OCI-LY7 (cell line): ENCODE measurements around the gene SLC25A23. TPM values are rescaled to one million over a fixed set of nuclear protein-coding genes. Genes with fewer than 3 reads are reported as not detected.

ENCODE experiments used
- BruUV-seq: library from RNA; stranded (reverse); fragments of 400-500 nt; replicated peaks from 2 replicates; lab custom pipeline; 2021; lab: Mats Ljungman, UMichigan
- CTCF ChIA-PET: fragments of 300-600 bp; sonication (Branson Sonifier 250); formaldehyde crosslinking; loops from one replicate; lab custom pipeline; 2022; ENCODE audit warnings: antibody characterized with exemption; ENCODE audit not compliant: unreplicated experiment; lab: Charles Lee
- POLR2A ChIA-PET: fragments of 300-600 bp; sonication (Branson Sonifier 250); formaldehyde crosslinking; loops from one replicate; lab custom pipeline; 2022; ENCODE audit warnings: antibody characterized with exemption; lab: Charles Lee
- DNase-seq: peaks from one replicate; pipeline ENCODE4 v3.0.0-alpha.2; 2015; ENCODE audit warnings: low spot score
- H2AFZ ChIP-seq: fragments of 200-600 bp; sonication (generic), shearing (Covaris generic); 2 replicates; pipeline ENCODE4 v1.6.1; 2014; ENCODE audit warnings: mild to moderate bottlenecking, antibody characterized with exemption, low read length, moderate library complexity
- H3K27ac ChIP-seq: fragments of 200-600 bp; sonication (generic); 2 replicates; pipeline ENCODE4 v1.5.1; 2014; ENCODE audit warnings: mixed run types, low read depth, mild to moderate bottlenecking, moderate library complexity, low read length, inconsistent platforms; ENCODE audit not compliant: poor library complexity, severe bottlenecking
- H3K36me3 ChIP-seq: fragments of 200-600 bp; sonication (generic); 2 replicates; pipeline ENCODE4 v1.6.1; 2014; ENCODE audit warnings: mild to moderate bottlenecking, antibody characterized with exemption, low read length, moderate library complexity, mixed read lengths; ENCODE audit not compliant: insufficient read depth
- H3K4me1 ChIP-seq: fragments of 200-600 bp; sonication (generic); 2 replicates; pipeline ENCODE4 v1.5.1; 2014; ENCODE audit warnings: mild to moderate bottlenecking, low read length; ENCODE audit not compliant: insufficient read depth, poor library complexity, severe bottlenecking
- H3K4me2 ChIP-seq: fragments of 200-600 bp; sonication (generic); 2 replicates; pipeline ENCODE4 v1.6.1; 2014; ENCODE audit warnings: mild to moderate bottlenecking, low read length
- H3K4me3 ChIP-seq: fragments of 200-600 bp; sonication (generic); 2 replicates; pipeline ENCODE4 v1.5.1; 2014; ENCODE audit warnings: mild to moderate bottlenecking, low read depth, low read length; ENCODE audit not compliant: poor library complexity, severe bottlenecking
- H3K79me2 ChIP-seq: fragments of 200-600 bp; sonication (generic); 2 replicates; pipeline ENCODE4 v1.6.1; 2016; ENCODE audit warnings: low read depth, mild to moderate bottlenecking, low read length, moderate library complexity, mixed read lengths; ENCODE audit not compliant: insufficient read depth
- H3K9me2 ChIP-seq: fragments of 200-600 bp; sonication (generic); 2 replicates; pipeline ENCODE4 v1.6.1; 2016; ENCODE audit warnings: mild to moderate bottlenecking, low read length, mixed read lengths; ENCODE audit not compliant: insufficient read depth
- H3K9me3 ChIP-seq: fragments of 200-600 bp; sonication (generic); 2 replicates; pipeline ENCODE4 v1.6.1; 2014; ENCODE audit warnings: mild to moderate bottlenecking, mixed run types, low read length, mixed read lengths
- H4K20me1 ChIP-seq: fragments of 200-600 bp; sonication (generic); 2 replicates; pipeline ENCODE4 v1.6.1; 2014; ENCODE audit warnings: mild to moderate bottlenecking, antibody characterized with exemption, low read length, moderate library complexity, mixed read lengths; ENCODE audit not compliant: insufficient read depth
- CTCF ChIP-seq: fragments of 200-600 bp; sonication (generic); conservative IDR thresholded peaks from 2 replicates; pipeline ENCODE4 v1.5.1; 2014; ENCODE audit warnings: mild to moderate bottlenecking, antibody characterized with exemption, low read length, moderate library complexity, mixed read lengths
- EZH2phosphoT487 ChIP-seq: fragments of 200-600 bp; sonication (generic); IDR thresholded peaks from 2 replicates; pipeline ENCODE4 v1.6.1; 2018; ENCODE audit warnings: low read depth, borderline replicate concordance, mild to moderate bottlenecking, mixed run types, antibody characterized with exemption, low read length, moderate library complexity, mixed read lengths
- intact Hi-C: fragments of 100-400 bp; cut with micrococcal nuclease; formaldehyde crosslinking; loops from one replicate; pipeline ENCODE4 v1.10.0; 2022; ENCODE audit not compliant: unreplicated experiment
- total RNA-seq, 2 experiments: library from RNA; depleted of rRNA in 1 of 2; stranded (reverse); fragments of >200 nt in 1 of 2; shearing (Covaris generic) in 1 of 2; gene quantifications; 2 replicates each; pipeline ENCODE4 v1.2.3, GENCODE V29; 2014 to 2022

SLC25A23 gene
- total RNA-seq, 2 experiments from 2014 or later, result 50.9 to 65.7 TPM

GRCh38 chr19:6433165-6433564 is 26.4 kb downstream of the SLC25A23 start:
- Histone ChIP-seq H3K4me3 (no peak overlapping the region), H2AFZ (no peak overlapping the region), H3K27ac (no peak overlapping the region), H3K9me3 (no peaks in the 10 kb centered on the region), H3K4me1 (no peaks in the 10 kb centered on the region), H4K20me1 (no peaks in the 10 kb centered on the region), H3K79me2 (no peaks in the 10 kb centered on the region), H3K4me2 (no peak overlapping the region), H3K36me3 (no peaks in the 10 kb centered on the region), H3K9me2 (no peaks in the 10 kb centered on the region)
- intact Hi-C loops, result no loop called here
- no TSS peak for BruUV-seq
- TF ChIP-seq CTCF (no peak), EZH2phosphoT487 (no peak)
- CTCF ChIA-PET, result no interaction called here
- POLR2A ChIA-PET, result no interaction called here
- no peak for DNase-seq

GRCh38 chr19:6431891-6432290 is 27.7 kb downstream of the SLC25A23 start:
- CTCF ChIA-PET, result no interaction called here

More at GRCh38 chr19:6431891-6432290, 27.7 kb downstream of the SLC25A23 start:
- Histone ChIP-seq H3K36me3 (no peaks in the 10 kb centered on the region), H3K9me3 (no peaks in the 10 kb centered on the region), H3K27ac (no peak overlapping the region), H3K4me2 (no peak overlapping the region), H3K79me2 (no peaks in the 10 kb centered on the region), H3K4me1 (no peaks in the 10 kb centered on the region), H4K20me1 (no peaks in the 10 kb centered on the region), H2AFZ (no peak overlapping the region), H3K4me3 (no peak overlapping the region), H3K9me2 (no peaks in the 10 kb centered on the region)
- POLR2A ChIA-PET, result no interaction called here
- DNase-seq, result no peak
- intact Hi-C loops, result no loop called here
- BruUV-seq, result no TSS peak
- TF ChIP-seq CTCF (no peak), EZH2phosphoT487 (no peak)
